ENCODE data around the gene SUPT16H.
"Not testable (repeated sequence)": the region's sequence is repeated elsewhere in the genome, so short reads cannot be mapped to it uniquely, and the experiment has no call there.

Gene SUPT16H

GRCh38 chr14:21383848-21384493 is at the start of gene SUPT16H:
SUPT16H (minus strand) TSS chr14:21384019; CDS start chr14:21383927, 92 bp downstream.
- peak; percentile 99 for DNase-seq

GRCh38 chr14:21431126-21431525 is 47.3 kb upstream of the SUPT16H start:
- no peak for DNase-seq

GRCh38 chr14:21428930-21429329 is 45.1 kb upstream of the SUPT16H start:
- DNase-seq: peak; percentile 98

- no peak for DNase-seq
Measured at GRCh38 chr14:21426692-21427091, 42.9 kb upstream of the SUPT16H start.

GRCh38 chr14:21419528-21419927 is 35.7 kb upstream of the SUPT16H start:
- no peak for DNase-seq

GRCh38 chr14:21415329-21415728 is 31.5 kb upstream of the SUPT16H start:
- DNase-seq: no peak

GRCh38 chr14:21414137-21414631 is 30.4 kb upstream of the SUPT16H start:
- no peak for DNase-seq

GRCh38 chr14:21408147-21408546 is 24.3 kb upstream of the SUPT16H start:
- no peak for DNase-seq

GRCh38 chr14:21406213-21406612 is 22.4 kb upstream of the SUPT16H start:
- no peak for DNase-seq

- DNase-seq: no peak
Measured at GRCh38 chr14:21405097-21405496, 21.3 kb upstream of the SUPT16H start.

- DNase-seq: no peak
Measured at GRCh38 chr14:21399311-21399870, 15.6 kb upstream of the SUPT16H start.

- DNase-seq: no peak
Measured at GRCh38 chr14:21398901-21399300, 15.1 kb upstream of the SUPT16H start.

- DNase-seq: no peak
Measured at GRCh38 chr14:21395450-21395849, 11.6 kb upstream of the SUPT16H start.

GRCh38 chr14:21385188-21385904 is 1.5 kb upstream of the SUPT16H start:
- no peak for DNase-seq

GRCh38 chr14:21384494-21384851 is 654 bp upstream of the SUPT16H start:
- DNase-seq: peak; percentile 64

- peak; percentile 82 for DNase-seq
Measured at GRCh38 chr14:21382886-21383847, 652 bp downstream of the SUPT16H start.

GRCh38 chr14:21382095-21382494 is 1.7 kb downstream of the SUPT16H start:
- DNase-seq: no peak

GRCh38 chr14:21379338-21379737 is 4.5 kb downstream of the SUPT16H start:
- no peak for DNase-seq

GRCh38 chr14:21373980-21374379 is 9.8 kb downstream of the SUPT16H start:
- DNase-seq: no peak

GRCh38 chr14:21372814-21373213 is 11.0 kb downstream of the SUPT16H start:
- not testable (repeated sequence) for DNase-seq

GRCh38 chr14:21369949-21370679 is 13.7 kb downstream of the SUPT16H start:
- no peak for DNase-seq

GRCh38 chr14:21367582-21368144 is 16.2 kb downstream of the SUPT16H start:
- no peak for DNase-seq
